Endothelial cell of umbilical vein (primary cell): ENCODE results near the gene STMN3. TPM values are rescaled to one million over a fixed set of nuclear protein-coding genes. Genes with fewer than 3 reads are reported as not detected.

ENCODE experiments used
- BruUV-seq: library from RNA; stranded (reverse); fragments of 400-500 nt; replicated peaks from 2 replicates; lab custom pipeline; 2021; lab: Mats Ljungman, UMichigan
- CTCF ChIA-PET: fragments of 300-600, 350-600 bp; sonication (Branson Sonifier 250); formaldehyde crosslinking; loops from one replicate; lab custom pipeline; 2021; ENCODE audit warnings: antibody characterized with exemption, inconsistent platforms; lab: Charles Lee
- POLR2A ChIA-PET: fragments of 300-600, 350-600 bp; sonication (Branson Sonifier 250); formaldehyde crosslinking; loops from one replicate; lab custom pipeline; 2021; ENCODE audit warnings: antibody characterized with exemption, inconsistent platforms; lab: Charles Lee
- DNase-seq: peaks from one replicate; pipeline ENCODE4 v3.0.0-alpha.2; 2011; ENCODE audit warnings: low read depth, low spot score
- FAIRE-seq: peaks from 2 replicates; lab custom pipeline; 2011; peaks lifted over from hg19 to GRCh38; lab: Jason Lieb, UNC
- H2AFZ ChIP-seq: 2 replicates; pipeline ENCODE4 v1.6.0; 2012; ENCODE audit warnings: low read depth, low read length, control low read depth, inconsistent platforms
- H3K27ac ChIP-seq: 2 replicates; pipeline ENCODE4 v1.5.1; 2011; ENCODE audit warnings: low read depth, mild to moderate bottlenecking, control low read depth, low read length, moderate library complexity; ENCODE audit not compliant: insufficient read depth
- H3K27me3 ChIP-seq, 2 experiments: 2 replicates each; pipeline versions ENCODE4 v1.6.0 to v1.6.1; 2011; ENCODE audit warnings: low read length in 2 of 2, mixed read lengths in 1 of 2; ENCODE audit not compliant: control insufficient read depth in 2 of 2, insufficient read depth in 2 of 2
- H3K36me3 ChIP-seq, 2 experiments: 2 replicates in 1 of 2; 3 replicates in 1 of 2; pipeline ENCODE4 v1.5.1; 2011; ENCODE audit warnings: low read length in 2 of 2, mild to moderate bottlenecking in 1 of 2, moderate library complexity in 1 of 2; ENCODE audit not compliant: control insufficient read depth in 2 of 2, insufficient read depth in 2 of 2; ENCODE audit errors: extremely low read depth in 1 of 2
- H3K4me1 ChIP-seq: 3 replicates; pipeline ENCODE4 v1.5.1; 2011; ENCODE audit warnings: mild to moderate bottlenecking, low read length; ENCODE audit not compliant: control insufficient read depth, insufficient read depth; ENCODE audit errors: extremely low read depth
- H3K4me2 ChIP-seq: 2 replicates; pipeline ENCODE4 v1.6.1; 2011; ENCODE audit warnings: low read length, control low read depth, mixed read lengths; ENCODE audit not compliant: insufficient read depth
- H3K4me3 ChIP-seq, 3 experiments: fragments of 200-600 bp in 1 of 3; sonication (generic), shearing (Covaris generic) in 1 of 3; replicated peaks in 1 of 3; 2 replicates each; pipeline ENCODE4 v1.5.1; 2011 to 2016; ENCODE audit warnings: control low read depth in 3 of 3, low read length in 3 of 3, mild to moderate bottlenecking in 2 of 3, inconsistent platforms in 1 of 3, low read depth in 1 of 3, moderate library complexity in 1 of 3; ENCODE audit not compliant: insufficient read depth in 1 of 3
- H3K79me2 ChIP-seq: 2 replicates; pipeline ENCODE4 v1.6.0; 2012; ENCODE audit warnings: low read length, inconsistent platforms; ENCODE audit not compliant: control insufficient read depth, insufficient read depth
- H3K9ac ChIP-seq: replicated peaks from 2 replicates; pipeline ENCODE3; 2011; ENCODE audit warnings: low read length, control low read depth; ENCODE audit not compliant: insufficient read depth; ENCODE audit errors: extremely low read depth
- H3K9me1 ChIP-seq: replicated peaks from 3 replicates; pipeline ENCODE4 v1.6.0; 2011; ENCODE audit warnings: mild to moderate bottlenecking, low read length; ENCODE audit not compliant: control insufficient read depth, insufficient read depth; ENCODE audit errors: extremely low read depth
- H3K9me3 ChIP-seq: replicated peaks from 2 replicates; pipeline ENCODE4 v1.5.1; 2012; ENCODE audit warnings: low read length, inconsistent platforms; ENCODE audit not compliant: control insufficient read depth, insufficient read depth
- H4K20me1 ChIP-seq: replicated peaks from 2 replicates; pipeline ENCODE3; 2011; ENCODE audit warnings: mild to moderate bottlenecking, low read length; ENCODE audit not compliant: control insufficient read depth, insufficient read depth; ENCODE audit errors: extremely low read depth
- CTCF ChIP-seq, 2 donors: IDR thresholded peaks; 1 replicate in 1 of 2; 2 replicates in 1 of 2; pipeline ENCODE4 v1.5.1; 2011; ENCODE audit warnings: low read length in 2 of 2, mild to moderate bottlenecking in 2 of 2, moderate library complexity in 2 of 2, control low read depth in 1 of 2, inconsistent platforms in 1 of 2, low read depth in 1 of 2; ENCODE audit not compliant: insufficient read depth in 1 of 2; ENCODE audit errors: extremely low read depth in 1 of 2
- EZH2 ChIP-seq: IDR thresholded peaks from 2 replicates; pipeline ENCODE4 v1.6.1; 2012; ENCODE audit warnings: borderline replicate concordance, low read depth, mild to moderate bottlenecking, moderate library complexity, low read length, inconsistent platforms; ENCODE audit not compliant: severe bottlenecking
- FOS ChIP-seq: IDR thresholded peaks from 2 replicates; pipeline ENCODE4 v1.6.1; 2011; ENCODE audit warnings: mild to moderate bottlenecking, low read length, moderate library complexity, borderline replicate concordance; ENCODE audit not compliant: insufficient read depth
- GATA2 ChIP-seq: IDR thresholded peaks from 2 replicates; pipeline ENCODE4 v1.7.0; 2011; ENCODE audit warnings: low read depth, mild to moderate bottlenecking, moderate library complexity, mixed read lengths, low read length; ENCODE audit not compliant: insufficient read length, insufficient read depth
- JUN ChIP-seq: IDR thresholded peaks from 2 replicates; pipeline ENCODE4 v1.6.1; 2011; ENCODE audit warnings: borderline replicate concordance, low read depth; ENCODE audit not compliant: insufficient read length, insufficient read depth
- MAX ChIP-seq: IDR thresholded peaks from 2 replicates; pipeline ENCODE4 v1.6.1; 2011; ENCODE audit not compliant: insufficient read depth, insufficient read length
- MYC ChIP-seq: IDR thresholded peaks from one replicate; pipeline ENCODE4 v1.6.1; 2011; ENCODE audit warnings: mild to moderate bottlenecking, low read depth, low read length
- POLR2A ChIP-seq: IDR thresholded peaks from 2 replicates; pipeline ENCODE4 v1.6.1; 2012; ENCODE audit warnings: low read depth, mild to moderate bottlenecking, control low read depth, low read length
- POLR2AphosphoS5 ChIP-seq: IDR thresholded peaks from 2 replicates; pipeline ENCODE4 v1.6.1; 2012; ENCODE audit warnings: low read depth, mild to moderate bottlenecking, control low read depth, low read length, moderate library complexity; ENCODE audit not compliant: insufficient read depth
- dilution Hi-C: fragments of 300-500 bp; cut with MboI; formaldehyde crosslinking; loops from one replicate; pipeline ENCODE4 v1.15.0; 2019; ENCODE audit warnings: low sequenced_read_pairs; ENCODE audit not compliant: extremely low pct_ligation_motif_present
- intact Hi-C: fragments of 100-400 bp; cut with micrococcal nuclease; formaldehyde crosslinking; loops from one replicate; pipeline ENCODE4 v1.10.0; 2022
- polyA plus RNA-seq, 4 experiments: library from polyadenylated mRNA; depleted of rRNA in 3 of 4; stranded (reverse) in 3 of 4; unstranded in 1 of 4; fragments of >200 nt; gene quantifications; 2 replicates each; pipeline versions ENCODE4 v1.2.1 to v1.2.3, GENCODE V29; 2011 to 2012; ENCODE audit warnings: missing spikeins in 1 of 4
- total RNA-seq: library from RNA; stranded (reverse); gene quantifications from 2 replicates; pipeline ENCODE4 v1.2.3, GENCODE V29; 2021

Gene STMN3
- total and polyA plus RNA-seq, 2 donors (not counting 3 experiments of a cell fraction or from before 2014, with no cell fraction given), result 1.7 to 4.7 TPM

GRCh38 chr20:63648895-63649589, 4.2 kb downstream of the STMN3 start:
- Histone ChIP-seq H3K36me3 (no peaks in the 10 kb centered on the region), H3K79me2 (no peaks in the 10 kb centered on the region), H2AFZ (no peak overlapping the region), H3K4me3 (no peak overlapping the region), H4K20me1 (no peaks in the 10 kb centered on the region), H3K9ac (no peak overlapping the region), H3K9me1 (no peaks in the 10 kb centered on the region), H3K27me3 (peaks cover 1 to 11% of the 10 kb centered on the region in 2 experiments), H3K9me3 (no peaks in the 10 kb centered on the region), H3K27ac (no peak overlapping the region), H3K4me2 (no peak overlapping the region), H3K4me1 (peaks cover 6% of the 10 kb centered on the region)
- DNase-seq (no peak), FAIRE-seq (no peak)
- intact Hi-C loops (no loop called here), dilution Hi-C loops (no loop called here)
- TF ChIP-seq GATA2 (no peak), MYC (no peak), POLR2AphosphoS5 (no peak), MAX (no peak), EZH2 (no peak), POLR2A (no peak), CTCF (IDR thresholded peaks at IDR 0.05; ENCODE audit: extremely low read depth in 1 of 2, insufficient read depth in 1 of 2, low read depth in 1 of 2, low read length in 2 of 2) (no peak), JUN (no peak), FOS (no peak)
- ChIA-PET CTCF (no interaction called here), POLR2A (no interaction called here)
- BruUV-seq, result no TSS peak
